HG03108 (cell line): Measurements from ENCODE around the gene ANKS1B.

Experiments used
- ATAC-seq: cut with Tn5 transposase; IDR thresholded peaks from one replicate; pipeline ENCODE4 v1.9.1; 2021; ENCODE audit warnings: moderate library complexity; ENCODE audit not compliant: unreplicated experiment

Gene ANKS1B

DNA sequence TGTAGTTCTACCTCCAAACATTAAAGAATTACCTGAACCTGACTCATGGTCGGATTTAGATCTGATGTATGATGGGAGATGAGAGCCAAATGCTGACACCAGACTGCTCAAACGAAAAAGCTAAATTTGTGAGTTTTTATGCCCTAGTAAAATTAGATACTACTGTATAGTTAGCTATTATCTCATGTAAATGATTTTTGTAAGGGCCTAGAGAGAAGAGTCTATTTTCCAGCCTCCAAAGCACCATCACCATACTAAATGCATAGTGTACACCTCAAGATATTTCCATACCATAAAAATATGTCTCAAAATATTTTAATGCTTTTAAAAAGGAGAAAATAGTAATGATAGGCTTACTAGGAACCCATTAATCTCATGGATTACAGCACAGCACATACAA lies 18.3 kb downstream of the ANKS1B start:
- ATAC-seq, result no peak

DNA sequence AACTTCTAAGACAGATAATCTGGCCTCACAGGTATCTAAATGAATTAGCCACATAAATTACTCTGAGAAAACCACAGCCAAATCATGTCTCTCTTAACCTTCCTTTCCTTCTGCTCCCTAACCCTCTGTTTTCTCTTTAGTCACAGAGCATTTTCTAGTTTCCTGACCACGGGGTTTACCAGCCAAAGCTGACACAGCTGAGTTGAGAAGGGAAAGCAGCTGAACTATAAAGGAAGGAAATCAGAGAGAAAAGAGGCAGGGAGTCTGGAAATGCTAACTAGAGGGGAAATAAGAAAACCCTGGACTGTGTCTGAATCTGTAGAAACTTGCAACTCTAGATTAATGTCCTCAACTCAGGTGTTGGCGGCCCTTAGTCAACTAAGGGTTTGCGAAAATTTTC lies 24.4 kb downstream of the ANKS1B start:
- ATAC-seq, result no peak

DNA sequence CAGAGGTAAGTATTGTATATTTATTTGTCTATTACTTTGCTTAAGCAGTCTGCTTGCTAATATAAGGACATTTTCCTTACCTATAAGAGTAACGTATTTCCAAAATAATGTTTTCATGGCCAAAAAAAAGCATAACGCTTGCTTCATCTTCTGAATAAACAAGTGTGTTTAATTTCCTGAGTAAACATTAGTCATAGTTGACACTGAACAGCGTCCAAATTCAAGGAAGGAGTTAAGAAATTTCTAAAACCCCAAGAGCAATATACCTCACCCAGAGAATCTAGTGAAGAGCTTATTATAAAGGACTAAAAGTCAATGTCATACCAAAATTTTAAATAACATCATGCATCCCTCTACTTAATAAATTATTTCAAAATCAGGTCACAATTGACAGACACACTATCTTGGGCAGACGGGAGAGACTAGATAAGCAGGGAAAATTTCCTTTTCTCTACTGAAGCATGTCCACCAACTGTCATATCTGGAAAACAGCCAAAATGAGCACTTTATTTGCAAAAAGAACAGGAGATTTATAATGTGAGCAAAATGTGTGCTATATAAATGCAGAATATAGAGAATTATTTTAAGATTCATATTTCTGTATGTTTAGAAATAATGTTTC lies 25.1 kb downstream of the ANKS1B start:
- no peak for ATAC-seq

DNA sequence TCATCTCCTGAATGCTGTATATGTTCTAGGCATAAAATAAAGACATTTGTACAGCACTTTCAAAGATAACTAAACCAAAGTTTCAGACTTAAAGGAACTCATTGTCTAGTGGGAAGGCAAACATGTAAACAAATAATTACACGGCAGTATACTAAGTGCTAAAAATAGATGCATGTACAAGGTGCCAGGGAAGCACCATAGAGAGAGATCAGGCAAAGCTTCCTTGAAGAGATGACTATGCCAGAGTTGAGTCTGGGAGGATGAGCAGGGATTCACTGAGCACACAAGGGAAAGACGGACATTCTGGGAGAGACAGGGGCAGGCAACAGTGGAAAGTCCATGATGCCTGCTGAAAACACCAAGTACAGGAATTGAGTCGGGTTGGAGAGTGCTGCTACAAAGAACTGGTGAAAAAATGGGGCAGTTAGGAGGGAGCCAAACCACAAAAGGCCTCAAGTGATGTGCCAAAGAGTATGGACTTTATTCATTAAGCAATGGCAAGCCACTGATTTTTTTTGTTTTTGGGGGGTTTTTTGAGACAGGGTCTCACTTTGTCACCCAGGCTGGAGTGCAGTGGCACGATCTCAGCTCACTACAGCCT lies 26.8 kb downstream of the ANKS1B start:
- ATAC-seq, result no peak

DNA sequence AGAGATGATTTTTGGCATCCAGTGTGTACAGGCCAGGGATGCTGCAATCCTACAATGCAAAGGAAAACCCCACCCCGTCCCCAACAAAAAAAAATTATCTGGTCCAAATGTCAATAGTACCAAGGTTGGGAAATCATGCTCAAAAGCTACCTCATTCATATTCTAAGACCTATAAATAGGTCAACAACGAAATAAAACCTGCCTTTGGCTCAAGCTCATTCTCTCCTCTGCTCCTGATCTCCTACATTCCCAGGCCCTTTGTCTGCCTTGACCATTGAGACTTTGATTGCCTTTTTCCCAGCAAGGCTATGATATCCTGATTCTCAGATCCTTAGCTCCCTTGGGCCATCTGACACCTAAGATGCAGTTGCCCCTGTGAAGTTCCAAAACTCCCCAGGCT lies 30.0 kb downstream of the ANKS1B start:
- ATAC-seq, result no peak

DNA sequence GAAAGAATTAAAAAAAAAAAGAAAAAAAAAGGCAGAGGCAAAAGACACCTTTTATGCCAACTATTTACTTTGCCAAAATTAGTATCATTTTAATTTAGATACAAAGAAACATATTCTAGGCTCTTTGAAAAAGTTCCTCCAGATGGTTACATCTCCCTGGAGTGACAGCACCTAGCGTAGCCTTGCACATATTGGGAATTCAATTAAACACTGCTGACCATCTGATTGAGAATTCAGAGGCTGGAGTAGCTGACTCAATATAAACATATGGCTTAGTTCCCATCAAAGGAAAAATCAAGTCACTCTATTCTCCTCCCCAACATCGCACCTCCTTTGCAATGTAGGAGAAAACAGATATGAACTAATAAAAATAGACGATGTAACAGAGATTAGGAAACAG lies 36.4 kb downstream of the ANKS1B start:
- no peak for ATAC-seq

DNA sequence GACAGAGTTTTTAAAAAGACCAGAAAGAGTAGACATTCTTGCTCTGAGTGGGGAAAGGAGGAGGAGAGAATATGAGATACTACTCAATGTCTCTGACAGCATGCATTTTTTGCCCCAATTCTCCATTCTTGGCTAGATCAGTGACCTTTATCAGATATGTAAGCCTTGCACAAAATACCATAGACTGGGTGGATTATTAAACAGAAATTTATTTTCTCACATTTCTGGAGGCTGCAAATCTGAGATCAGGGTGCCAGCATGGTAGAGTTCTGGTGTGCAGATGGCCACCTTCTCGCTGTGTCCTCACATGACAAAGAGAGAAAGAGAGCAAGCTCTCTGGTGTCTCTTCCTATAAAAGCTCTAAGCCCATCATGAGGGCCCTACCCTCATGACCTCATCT lies 38.6 kb downstream of the ANKS1B start:
- no peak for ATAC-seq

DNA sequence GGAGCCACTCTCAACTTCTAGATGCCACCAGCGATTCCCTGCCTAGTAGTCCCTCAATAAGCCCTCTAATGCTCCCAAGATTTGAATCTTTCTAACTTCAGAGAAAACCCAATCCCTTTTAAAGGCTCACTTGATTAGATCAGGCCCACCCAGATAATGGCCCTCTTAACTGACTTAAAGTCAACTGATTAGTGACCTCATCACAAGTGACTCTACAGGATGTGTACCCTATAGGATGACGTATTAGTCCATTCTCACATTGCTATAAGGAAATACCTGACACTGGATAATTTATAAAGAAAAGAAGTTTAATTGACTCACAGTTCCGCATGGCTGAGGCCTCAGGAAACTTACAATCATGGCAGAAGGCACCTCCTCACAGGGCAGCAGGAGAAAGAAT lies 49.1 kb downstream of the ANKS1B start:
- ATAC-seq, result no peak

DNA sequence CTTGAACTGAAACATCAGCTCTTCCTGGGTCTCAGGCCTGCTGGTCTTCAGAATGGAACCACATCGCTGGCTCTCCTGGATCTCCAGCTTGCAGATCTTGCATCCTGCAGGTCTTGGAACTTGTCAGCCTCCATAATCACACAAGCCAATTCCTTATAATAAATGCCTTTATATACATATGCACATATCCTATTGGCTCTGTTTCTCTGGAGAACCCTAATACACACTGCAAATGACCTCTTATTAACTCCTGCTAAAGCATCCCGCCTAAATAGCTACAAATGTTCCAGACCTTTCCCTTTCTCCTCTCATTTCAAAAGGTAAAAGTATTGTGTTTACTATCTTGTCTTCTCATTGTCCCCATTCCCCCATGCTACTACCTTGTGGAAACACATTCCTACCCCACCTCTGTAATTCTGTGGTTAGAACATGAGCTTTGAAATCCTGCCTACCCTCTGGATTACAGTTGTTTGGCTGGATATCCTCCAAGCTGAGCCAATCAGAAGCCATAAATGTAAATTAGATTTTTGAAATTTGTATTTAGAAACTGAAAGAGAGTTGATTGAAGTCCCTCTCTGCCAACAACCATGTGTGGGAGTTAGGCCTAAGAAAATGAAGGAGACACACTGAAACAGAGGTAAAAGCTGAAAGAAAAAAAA lies 58.1 kb downstream of the ANKS1B start:
- ATAC-seq, result no peak

DNA sequence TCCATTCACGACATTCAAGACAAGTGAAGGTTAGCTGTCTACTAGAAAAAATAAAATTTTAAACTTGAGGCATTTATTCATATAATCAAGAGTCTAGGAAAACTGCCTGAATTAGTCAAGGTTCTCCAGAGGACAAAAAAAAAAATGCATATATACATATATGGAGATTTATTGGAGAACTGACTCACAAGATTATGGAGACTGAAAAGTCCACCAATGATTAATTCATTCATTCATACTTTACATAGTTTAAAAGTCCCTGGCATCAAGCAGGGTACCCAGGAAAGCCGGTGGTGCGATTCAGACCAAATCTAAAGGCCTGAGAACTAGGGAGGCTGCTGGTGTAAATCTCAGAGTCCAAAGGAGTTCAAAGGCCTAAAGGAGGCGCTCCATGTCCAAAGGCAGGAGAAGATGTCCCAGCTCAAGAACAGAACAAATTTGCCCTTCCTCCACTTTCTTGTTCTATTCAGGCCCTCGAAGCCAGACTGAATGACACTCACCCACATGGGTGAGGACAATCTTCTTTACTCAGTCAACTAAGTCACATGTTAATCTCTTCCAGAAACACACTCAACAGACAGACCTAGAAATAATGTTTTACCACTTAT lies 64.3 kb downstream of the ANKS1B start:
- no peak for ATAC-seq

DNA sequence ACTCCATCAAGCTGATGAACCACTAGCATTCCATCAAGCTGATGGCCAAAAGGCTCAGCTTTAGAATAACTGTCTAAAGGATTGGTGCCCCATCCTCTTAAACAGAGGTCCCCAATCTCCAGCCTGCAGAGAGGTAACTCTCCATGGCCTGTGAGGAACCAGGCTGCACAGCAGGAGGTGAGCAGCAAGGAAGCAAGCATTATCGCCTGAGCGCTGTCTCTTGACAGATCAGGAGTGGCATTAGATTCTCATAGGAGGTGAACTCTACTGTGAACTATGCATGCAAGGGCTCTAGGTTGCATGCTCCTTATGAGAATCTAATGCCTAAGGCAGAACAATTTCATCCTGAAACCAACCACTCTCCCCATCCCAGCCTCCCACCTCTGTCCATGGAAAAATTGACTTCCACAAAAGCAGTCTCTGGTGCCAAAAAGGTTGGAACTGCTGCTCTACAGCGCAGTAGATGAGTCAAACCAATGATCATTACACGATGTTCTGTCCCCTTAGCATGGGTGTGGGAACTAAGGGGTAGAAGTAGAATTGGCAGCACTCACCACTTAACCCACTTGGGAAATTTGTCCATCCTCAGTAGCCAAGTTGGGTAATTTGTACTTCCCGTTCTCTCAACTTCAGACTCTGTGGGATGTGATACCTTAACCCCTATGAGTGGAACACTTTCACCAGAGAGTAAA lies 66.9 kb downstream of the ANKS1B start:
- ATAC-seq, result no peak

DNA sequence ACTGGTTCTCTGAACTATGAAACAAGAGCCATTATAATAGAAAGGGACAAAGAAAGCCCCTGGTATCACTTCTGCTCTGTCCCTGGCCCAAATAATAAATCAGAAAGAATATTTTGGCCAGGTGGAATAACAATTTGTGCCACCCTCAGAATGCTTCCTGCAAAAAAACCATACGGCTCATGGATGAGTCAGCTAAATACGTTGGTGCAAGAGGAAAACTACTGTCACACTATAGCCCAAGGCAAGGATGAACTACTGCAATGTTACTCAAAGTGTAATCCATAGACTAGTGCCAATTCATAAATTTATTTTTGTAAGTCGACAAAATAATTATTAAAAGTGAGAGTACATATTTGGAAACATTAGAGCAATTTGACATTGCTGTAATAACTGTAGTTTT lies 68.2 kb downstream of the ANKS1B start:
- no peak for ATAC-seq

DNA sequence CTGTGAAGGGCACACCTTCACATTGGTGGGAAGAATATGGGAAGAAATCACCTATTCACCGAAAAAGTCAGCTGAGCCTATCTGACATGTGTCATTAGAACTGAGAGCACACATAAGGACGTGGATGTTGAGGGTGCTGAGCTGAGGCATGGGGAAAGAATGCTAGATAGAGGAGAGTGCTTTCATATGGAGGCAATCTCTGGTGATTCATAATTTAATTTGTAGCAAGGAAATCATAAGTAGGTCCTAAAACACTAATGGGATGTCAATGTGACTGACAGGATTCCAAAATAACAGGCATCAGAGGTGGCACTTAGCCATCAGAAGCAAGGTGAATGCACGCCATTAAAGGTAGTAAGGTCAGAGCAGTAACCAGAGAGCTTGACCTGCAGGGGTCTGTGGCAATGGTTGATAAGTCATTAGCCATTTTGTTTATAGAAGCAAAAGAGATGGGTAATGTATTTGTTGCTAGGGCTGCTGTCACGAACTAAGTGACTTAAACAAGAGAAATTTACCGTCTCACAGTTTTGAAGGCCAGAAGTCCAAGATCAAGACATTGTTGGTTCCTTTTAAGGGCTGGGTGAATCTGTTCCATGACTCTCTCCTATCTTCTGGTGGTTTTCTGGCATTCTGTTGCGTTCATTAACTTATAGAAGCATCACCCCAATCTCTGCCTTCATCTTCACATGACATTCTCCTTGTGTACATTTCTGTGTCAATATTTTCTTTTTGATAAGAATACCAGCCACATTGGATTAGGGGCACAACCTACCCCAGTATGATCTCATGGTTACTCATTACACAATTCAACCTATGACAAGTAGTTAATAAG lies 69.3 kb downstream of the ANKS1B start:
- no peak for ATAC-seq

DNA sequence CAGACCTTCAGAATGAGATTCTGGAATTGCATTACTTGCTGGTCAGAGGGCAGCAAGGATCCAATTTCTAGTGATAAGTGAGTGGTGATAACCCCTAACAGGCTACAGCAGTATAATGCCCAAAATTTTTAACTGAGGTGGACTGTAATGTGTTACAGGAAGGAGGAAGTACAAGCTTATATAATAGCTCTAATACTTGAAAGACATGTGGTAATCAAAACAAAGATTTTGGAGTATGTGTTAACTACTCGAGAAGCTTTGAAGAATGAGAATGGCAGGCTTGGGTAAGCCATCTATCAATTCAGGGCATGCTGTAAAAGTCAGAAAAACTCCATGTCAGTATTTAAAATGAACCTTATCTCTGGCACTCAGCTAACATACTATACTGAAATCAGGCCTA lies 70.5 kb downstream of the ANKS1B start:
- no peak for ATAC-seq

DNA sequence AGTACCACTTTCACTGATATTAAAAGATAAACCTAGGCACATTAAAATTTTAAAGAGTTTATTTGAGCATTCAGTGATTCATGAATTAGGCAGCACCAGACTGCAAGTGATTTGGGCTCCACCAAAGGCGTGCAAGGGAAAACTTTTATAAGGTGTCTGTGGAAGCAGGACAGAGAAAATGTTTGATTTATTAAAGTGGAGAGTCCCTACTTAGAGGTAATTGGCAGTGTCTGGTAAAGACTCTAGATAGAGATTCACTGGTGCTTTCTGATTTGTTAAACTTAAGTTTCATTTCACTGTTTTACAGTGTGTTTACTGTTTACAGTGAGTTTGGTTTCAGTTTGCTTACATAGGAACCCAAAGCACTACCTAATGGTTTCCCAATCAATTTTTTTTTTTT lies 72.8 kb downstream of the ANKS1B start:
- peak; percentile 69 for ATAC-seq

DNA sequence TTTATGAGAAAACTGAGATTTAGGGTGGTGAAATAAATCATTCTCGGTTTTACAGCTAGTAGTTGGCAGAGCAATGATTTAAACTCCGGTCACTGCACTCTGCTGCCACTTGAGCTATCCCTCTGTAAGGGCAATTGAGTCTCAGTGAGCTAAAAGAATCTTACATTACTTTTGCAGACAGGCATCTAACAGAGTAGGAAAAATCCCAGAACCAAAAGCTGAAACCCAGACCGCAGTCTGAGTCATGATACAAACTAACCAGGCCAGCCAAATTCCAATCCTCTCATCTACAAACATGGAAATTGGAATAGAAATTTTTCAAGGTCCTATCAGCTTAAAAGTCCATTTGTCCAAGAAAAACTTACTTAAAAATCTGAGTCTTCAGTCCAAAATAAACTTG lies 73.7 kb downstream of the ANKS1B start:
- ATAC-seq, result no peak

DNA sequence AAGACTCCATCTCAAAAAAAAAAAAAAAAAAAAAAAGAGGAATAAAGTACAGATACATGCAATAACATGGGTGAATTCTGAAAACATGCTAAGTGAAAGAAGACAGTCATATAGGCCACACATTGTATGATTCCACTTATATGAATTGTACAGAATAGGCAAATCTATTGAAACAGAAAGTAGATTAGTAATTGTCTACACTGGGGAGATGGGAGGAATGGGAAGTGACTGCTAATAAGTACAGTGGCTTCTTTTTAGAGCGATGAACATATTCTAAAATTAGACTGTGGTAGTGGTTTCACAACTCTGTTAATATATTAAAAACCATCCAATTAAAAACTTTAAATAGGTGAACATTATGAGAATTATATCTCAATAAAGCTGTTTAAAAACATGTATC lies 74.4 kb downstream of the ANKS1B start:
- ATAC-seq, result no peak

DNA sequence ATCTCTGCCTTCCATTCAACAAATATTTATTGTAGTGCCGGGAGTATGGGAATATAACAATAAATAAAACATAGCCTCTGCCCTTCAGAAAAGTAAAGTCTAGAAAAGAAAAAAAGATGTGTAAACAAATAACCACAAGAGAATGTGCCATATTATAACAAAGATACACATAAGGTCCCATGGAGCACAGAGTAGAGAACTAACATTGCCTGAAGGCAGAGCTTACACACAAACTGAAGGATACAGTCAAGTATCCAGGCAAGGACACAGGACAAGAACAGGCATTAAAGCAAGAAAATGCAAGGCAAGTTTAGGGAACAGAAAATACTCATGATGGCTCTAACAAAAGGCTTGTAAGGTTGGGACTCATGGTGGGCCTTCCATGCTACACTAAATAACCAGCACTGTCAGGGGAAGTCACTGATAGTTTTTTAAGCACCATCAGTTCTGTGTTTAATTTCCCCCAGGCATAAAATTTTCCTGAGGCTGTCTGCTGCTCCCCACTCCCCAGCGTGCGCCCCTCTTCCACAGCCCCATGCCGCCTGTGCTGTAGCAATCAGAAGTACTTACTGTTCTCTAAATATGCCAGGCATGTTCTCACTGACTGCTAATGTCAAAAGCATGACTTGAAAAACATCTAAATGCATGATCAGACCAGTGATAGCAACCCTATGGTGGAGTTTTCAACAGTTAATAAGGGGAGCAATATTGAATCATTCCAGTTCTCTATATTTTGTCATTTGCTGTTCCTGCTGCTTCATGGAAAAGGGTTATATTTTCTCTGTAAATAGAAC lies 77.8 kb downstream of the ANKS1B start:
- no peak for ATAC-seq

DNA sequence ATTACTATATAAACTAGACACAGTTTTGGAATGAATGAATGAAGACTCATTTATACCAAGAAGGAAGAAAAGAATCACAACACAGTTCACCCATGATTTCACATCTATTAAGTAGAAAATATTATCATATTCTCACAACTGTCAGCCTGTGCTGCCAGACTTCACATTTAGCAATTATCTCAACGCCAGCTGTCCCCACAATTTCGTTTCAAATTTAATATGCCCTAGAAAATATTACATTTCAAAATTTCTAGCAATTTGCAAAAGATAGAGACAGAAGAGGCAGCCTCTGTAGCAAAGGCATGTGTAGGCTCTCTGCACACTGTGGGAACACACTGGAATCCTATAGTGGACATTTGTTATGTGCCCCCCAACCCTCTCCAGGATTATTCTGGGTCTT lies 83.6 kb downstream of the ANKS1B start:
- no peak for ATAC-seq

DNA sequence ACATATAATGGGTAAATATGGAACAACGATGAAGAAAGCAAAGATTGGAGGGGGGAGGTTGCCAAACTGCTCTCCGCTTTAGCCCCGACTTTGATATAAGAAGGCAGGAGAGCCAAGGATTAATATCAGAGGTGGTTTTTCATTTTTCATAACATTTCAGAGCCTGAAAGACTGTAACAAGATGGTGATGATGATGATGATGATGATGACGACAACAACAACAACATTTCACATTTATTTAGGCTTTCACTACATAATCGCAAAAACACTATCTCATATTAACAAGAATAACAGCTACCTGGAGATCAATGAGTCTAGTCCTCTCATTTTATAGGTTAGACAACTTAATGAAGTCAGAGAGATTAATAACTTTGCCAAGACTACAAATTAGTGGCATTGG lies 86.1 kb downstream of the ANKS1B start:
- ATAC-seq, result no peak
